Endothelial cell of umbilical vein (primary cell): ENCODE results near the gene DHRS4.
"Not testable (repeated sequence)": the region's sequence is repeated elsewhere in the genome, so short reads cannot be mapped to it uniquely, and the experiment has no call there.

ENCODE experiments used
- CTCF ChIP-seq, 2 donors: IDR thresholded peaks; 1 replicate in 1 of 2; 2 replicates in 1 of 2; pipeline ENCODE4 v1.5.1; 2011; ENCODE audit warnings: low read length in 2 of 2, mild to moderate bottlenecking in 2 of 2, moderate library complexity in 2 of 2, control low read depth in 1 of 2, inconsistent platforms in 1 of 2, low read depth in 1 of 2; ENCODE audit not compliant: insufficient read depth in 1 of 2; ENCODE audit errors: extremely low read depth in 1 of 2
- EZH2 ChIP-seq: IDR thresholded peaks from 2 replicates; pipeline ENCODE4 v1.6.1; 2012; ENCODE audit warnings: borderline replicate concordance, low read depth, mild to moderate bottlenecking, moderate library complexity, low read length, inconsistent platforms; ENCODE audit not compliant: severe bottlenecking
- FOS ChIP-seq: IDR thresholded peaks from 2 replicates; pipeline ENCODE4 v1.6.1; 2011; ENCODE audit warnings: mild to moderate bottlenecking, low read length, moderate library complexity, borderline replicate concordance; ENCODE audit not compliant: insufficient read depth
- MAX ChIP-seq: IDR thresholded peaks from 2 replicates; pipeline ENCODE4 v1.6.1; 2011; ENCODE audit not compliant: insufficient read depth, insufficient read length
- POLR2A ChIP-seq: IDR thresholded peaks from 2 replicates; pipeline ENCODE4 v1.6.1; 2012; ENCODE audit warnings: low read depth, mild to moderate bottlenecking, control low read depth, low read length
- POLR2AphosphoS5 ChIP-seq: IDR thresholded peaks from 2 replicates; pipeline ENCODE4 v1.6.1; 2012; ENCODE audit warnings: low read depth, mild to moderate bottlenecking, control low read depth, low read length, moderate library complexity; ENCODE audit not compliant: insufficient read depth

- TF ChIP-seq POLR2A; MAX; CTCF (IDR thresholded peaks at IDR 0.05; ENCODE audit: extremely low read depth in 1 of 2, insufficient read depth in 1 of 2, low read depth in 1 of 2, low read length in 2 of 2); POLR2AphosphoS5; EZH2; FOS: not testable (repeated sequence)
These were observed 19.6 kb downstream of the DHRS4 start for GRCh38 chr14:23973178-23973577.
